ENCODE measurements around the gene CTBP1.

The CTBP1 gene

DNA sequence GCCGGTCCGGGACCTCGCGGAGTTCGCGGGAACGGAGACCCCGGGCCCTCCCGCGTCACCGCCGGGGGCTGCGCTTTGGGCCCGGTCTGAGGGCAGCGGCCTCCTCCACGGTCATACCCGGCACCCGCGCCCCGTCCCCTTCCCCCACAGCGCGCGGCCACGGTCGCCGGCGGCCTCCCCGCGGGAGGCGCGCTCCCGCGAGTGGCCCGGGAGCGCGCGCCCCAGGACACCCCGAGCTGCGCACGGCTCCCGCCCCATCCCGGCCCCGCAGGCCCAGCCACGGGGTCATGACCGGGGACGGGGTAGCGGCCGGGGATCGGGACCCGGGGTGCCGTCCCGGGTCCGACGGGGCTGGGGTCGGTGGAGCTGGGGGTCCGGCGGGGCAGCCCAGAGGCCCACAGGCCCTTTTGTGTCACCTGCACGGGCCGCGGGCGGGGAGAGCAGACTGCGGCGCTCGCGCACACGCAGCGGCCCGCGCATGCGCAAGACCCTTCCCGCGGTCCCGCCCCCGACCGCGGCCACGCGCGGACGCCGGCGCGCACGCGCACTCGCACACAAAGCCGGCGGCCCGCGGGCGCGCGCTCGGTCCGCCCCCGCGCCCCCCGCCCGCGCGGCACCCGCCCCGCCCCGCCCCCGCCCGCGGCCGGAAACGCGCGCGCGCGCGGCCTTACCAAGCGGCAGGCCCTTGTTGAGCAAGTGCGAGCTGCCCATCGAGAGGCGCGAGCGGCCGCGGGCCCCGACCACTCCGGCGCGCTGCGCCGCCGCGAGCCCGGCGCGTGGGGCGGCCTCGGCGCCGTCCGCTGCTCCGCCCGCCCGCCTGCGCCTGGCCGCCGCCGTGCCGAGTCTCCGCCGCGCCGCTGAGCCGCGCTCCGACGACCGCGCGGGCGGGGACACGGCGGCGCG lies at the start of gene CTBP1:
Gene CTBP1, minus strand, starts transcription at position 886 of the 903 bp plus-strand sequence. CDS start 7,799 bp downstream, outside the sequence.
- H3K27me3 ChIP-seq (ENCODE audit: control insufficient read depth, insufficient read depth, low read length) = no peaks in the 10 kb centered on the region
- peaks cover 6% of the 10 kb centered on the region for H3K4me1 ChIP-seq (ENCODE audit: control insufficient read depth, insufficient read depth, low read length)
- H3K4me3 ChIP-seq (ENCODE audit: low read length) = peak within 1 kb of the TSS; percentile 76
- no CpG with 5 or more reads among the region's 163 CpGs for WGBS (ENCODE audit: insufficient coverage, insufficient read length)
- H3K27ac ChIP-seq (ENCODE audit: low read length) = no peak within 1 kb of the TSS
- H3K9me3 ChIP-seq (ENCODE audit: control insufficient read depth, insufficient read depth, low read length) = 0 out of 2 replicates have a peak, but pooled peaks cover 4% of the 10 kb centered on the region
- DNase-seq (ENCODE audit: low read depth, low spot score) = no peak
- H3K36me3 ChIP-seq (ENCODE audit: control insufficient read depth, insufficient read depth, low read length) = peaks cover 7% of the 10 kb centered on the region

DNA sequence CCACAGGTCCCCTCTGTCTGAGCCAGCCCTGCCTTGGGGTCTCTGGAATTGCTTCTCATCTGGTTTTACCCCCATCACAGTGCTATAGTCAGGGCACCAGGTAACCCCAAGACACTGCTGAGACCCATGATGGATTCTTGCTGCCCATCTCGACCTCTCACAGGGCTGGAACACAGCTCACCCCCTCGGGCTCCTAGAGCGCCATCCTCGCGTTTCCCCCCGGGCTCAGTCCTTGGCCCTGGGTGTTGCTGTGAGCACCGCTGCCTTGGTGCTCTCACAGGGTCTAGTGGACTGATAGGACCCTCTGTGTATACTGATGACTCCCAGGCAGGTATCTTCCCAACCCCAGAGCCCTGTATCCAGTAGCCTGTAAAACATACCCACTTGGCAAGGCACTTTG lies 49.5 kb upstream of the CTBP1 start:
- H3K4me3 ChIP-seq (ENCODE audit: low read length) = no peak overlapping the region
- no peaks in the 10 kb centered on the region for H3K9me3 ChIP-seq (ENCODE audit: control insufficient read depth, insufficient read depth, low read length)
- no peaks in the 10 kb centered on the region for H3K27me3 ChIP-seq (ENCODE audit: control insufficient read depth, insufficient read depth, low read length)
- DNase-seq (ENCODE audit: low read depth, low spot score) = no peak
- WGBS (ENCODE audit: insufficient coverage, insufficient read length) = no CpG with 5 or more reads among the region's 7 CpGs
- H3K4me1 ChIP-seq (ENCODE audit: control insufficient read depth, insufficient read depth, low read length) = peaks cover 6% of the 10 kb centered on the region; the same call in 1 of the 2 replicates
- H3K27ac ChIP-seq (ENCODE audit: low read length) = no peak overlapping the region
- H3K36me3 ChIP-seq (ENCODE audit: control insufficient read depth, insufficient read depth, low read length) = peaks cover 6% of the 10 kb centered on the region; the same call in 1 of the 2 replicates

DNA sequence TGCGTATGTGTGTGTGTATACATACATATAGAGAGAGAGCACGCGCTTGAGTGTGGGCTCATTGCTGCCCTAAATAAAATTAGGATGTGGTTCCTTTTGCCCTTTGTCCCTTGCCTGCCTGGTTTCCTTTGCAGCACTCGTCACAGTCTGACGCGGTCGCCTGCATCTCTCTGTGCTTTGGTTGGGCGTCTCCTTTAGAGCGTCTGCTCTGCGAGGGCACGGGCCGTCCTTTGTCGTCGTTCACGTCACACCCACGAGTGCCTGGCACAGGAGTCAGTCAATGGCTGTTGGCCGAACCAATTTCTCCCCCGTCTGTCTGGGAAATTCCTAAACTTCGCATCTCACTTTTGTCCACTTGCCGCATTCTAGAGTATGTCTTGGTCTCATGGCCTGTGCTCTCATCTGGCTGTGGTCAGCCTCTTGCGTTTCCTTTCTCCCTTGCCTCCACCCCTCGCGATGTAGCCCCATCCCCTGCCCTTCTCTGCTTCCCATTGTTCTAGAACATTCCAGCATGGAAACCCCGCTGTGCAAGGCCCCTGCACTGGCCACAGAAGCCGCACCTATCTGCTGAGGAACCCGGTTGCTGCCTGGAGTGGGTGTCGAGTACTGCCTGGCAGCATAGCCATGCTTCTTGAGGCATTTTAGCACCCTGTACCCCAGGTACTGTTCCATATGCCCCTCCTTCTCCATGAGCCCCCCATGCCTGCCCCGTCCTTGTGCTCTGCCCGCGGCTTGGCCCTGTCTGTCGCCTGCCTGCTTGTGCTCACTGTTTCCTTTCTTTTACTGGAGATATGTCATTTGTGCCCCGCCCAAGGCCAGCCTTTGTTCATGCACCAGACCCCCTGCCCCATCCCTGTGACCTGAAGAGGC lies 48.8 kb upstream of the CTBP1 start:
- DNase-seq (ENCODE audit: low read depth, low spot score) = no peak
- no peaks in the 10 kb centered on the region for H3K9me3 ChIP-seq (ENCODE audit: control insufficient read depth, insufficient read depth, low read length)
- no peak overlapping the region for H3K4me3 ChIP-seq (ENCODE audit: low read length)
- H3K27ac ChIP-seq (ENCODE audit: low read length) = no peak overlapping the region
- WGBS (ENCODE audit: insufficient coverage, insufficient read length) = no CpG with 5 or more reads among the region's 32 CpGs
- peaks cover 6% of the 10 kb centered on the region; the same call in 1 of the 2 replicates for H3K4me1 ChIP-seq (ENCODE audit: control insufficient read depth, insufficient read depth, low read length)
- H3K36me3 ChIP-seq (ENCODE audit: control insufficient read depth, insufficient read depth, low read length) = peaks cover 6% of the 10 kb centered on the region; the same call in 1 of the 2 replicates
- no peaks in the 10 kb centered on the region for H3K27me3 ChIP-seq (ENCODE audit: control insufficient read depth, insufficient read depth, low read length)

- no CpG with 5 or more reads among the region's 22 CpGs for WGBS (ENCODE audit: insufficient coverage, insufficient read length)
Observed at GRCh38 chr4:1297023-1297395, 48.1 kb upstream of the CTBP1 start.

DNA sequence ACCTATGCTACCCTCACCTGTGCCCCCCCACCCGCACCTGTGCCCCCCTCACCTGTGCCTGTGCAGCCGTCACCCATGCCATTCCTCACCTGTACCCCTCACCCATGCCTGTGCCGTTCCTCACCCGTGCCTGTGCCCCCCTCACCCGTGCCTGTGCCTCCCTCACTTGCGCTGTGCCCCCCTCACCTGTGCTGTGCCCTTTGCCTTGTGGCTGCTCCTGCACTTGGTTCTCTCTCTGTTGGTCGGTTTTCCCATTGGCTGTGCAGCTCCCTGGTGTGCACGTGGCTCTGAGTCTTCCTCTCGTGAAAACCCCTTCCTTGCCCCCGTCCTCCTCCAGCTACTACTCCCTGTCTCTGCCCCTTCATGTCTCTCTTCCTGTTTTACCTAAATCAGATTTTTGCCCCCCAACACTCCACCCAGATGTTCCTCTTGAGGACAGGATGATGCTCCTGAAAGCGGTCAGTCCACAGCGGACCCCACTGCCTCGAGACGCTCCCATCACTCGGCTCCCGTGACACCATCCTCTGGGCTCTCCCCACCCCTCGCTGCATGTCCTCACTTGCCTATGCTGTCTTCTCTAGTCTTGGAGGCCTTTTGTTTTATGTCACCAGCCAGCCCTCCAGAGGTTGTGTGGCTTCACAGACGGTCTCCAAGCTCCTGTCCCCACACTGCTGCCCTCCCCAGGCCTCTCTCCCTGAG lies 47.5 kb upstream of the CTBP1 start:
- no peaks in the 10 kb centered on the region for H3K9me3 ChIP-seq (ENCODE audit: control insufficient read depth, insufficient read depth, low read length)
- DNase-seq (ENCODE audit: low read depth, low spot score) = no peak
- no peaks in the 10 kb centered on the region for H3K27me3 ChIP-seq (ENCODE audit: control insufficient read depth, insufficient read depth, low read length)
- WGBS (ENCODE audit: insufficient coverage, insufficient read length) = no CpG with 5 or more reads among the region's 18 CpGs
- H3K27ac ChIP-seq (ENCODE audit: low read length) = no peak overlapping the region
- H3K36me3 ChIP-seq (ENCODE audit: control insufficient read depth, insufficient read depth, low read length) = peaks cover 6% of the 10 kb centered on the region; the same call in 1 of the 2 replicates
- H3K4me3 ChIP-seq (ENCODE audit: low read length) = no peak overlapping the region
- peaks cover 6% of the 10 kb centered on the region; the same call in 1 of the 2 replicates for H3K4me1 ChIP-seq (ENCODE audit: control insufficient read depth, insufficient read depth, low read length)

More at GRCh38 chr4:1297023-1297395, 48.1 kb upstream of the CTBP1 start:
- H3K27ac ChIP-seq (ENCODE audit: low read length) = no peak overlapping the region
- peaks cover 6% of the 10 kb centered on the region; the same call in 1 of the 2 replicates for H3K36me3 ChIP-seq (ENCODE audit: control insufficient read depth, insufficient read depth, low read length)
- H3K4me3 ChIP-seq (ENCODE audit: low read length) = no peak overlapping the region
- no peaks in the 10 kb centered on the region for H3K27me3 ChIP-seq (ENCODE audit: control insufficient read depth, insufficient read depth, low read length)
- no peaks in the 10 kb centered on the region for H3K9me3 ChIP-seq (ENCODE audit: control insufficient read depth, insufficient read depth, low read length)
- DNase-seq (ENCODE audit: low read depth, low spot score) = no peak
- H3K4me1 ChIP-seq (ENCODE audit: control insufficient read depth, insufficient read depth, low read length) = peaks cover 6% of the 10 kb centered on the region; the same call in 1 of the 2 replicates

DNA sequence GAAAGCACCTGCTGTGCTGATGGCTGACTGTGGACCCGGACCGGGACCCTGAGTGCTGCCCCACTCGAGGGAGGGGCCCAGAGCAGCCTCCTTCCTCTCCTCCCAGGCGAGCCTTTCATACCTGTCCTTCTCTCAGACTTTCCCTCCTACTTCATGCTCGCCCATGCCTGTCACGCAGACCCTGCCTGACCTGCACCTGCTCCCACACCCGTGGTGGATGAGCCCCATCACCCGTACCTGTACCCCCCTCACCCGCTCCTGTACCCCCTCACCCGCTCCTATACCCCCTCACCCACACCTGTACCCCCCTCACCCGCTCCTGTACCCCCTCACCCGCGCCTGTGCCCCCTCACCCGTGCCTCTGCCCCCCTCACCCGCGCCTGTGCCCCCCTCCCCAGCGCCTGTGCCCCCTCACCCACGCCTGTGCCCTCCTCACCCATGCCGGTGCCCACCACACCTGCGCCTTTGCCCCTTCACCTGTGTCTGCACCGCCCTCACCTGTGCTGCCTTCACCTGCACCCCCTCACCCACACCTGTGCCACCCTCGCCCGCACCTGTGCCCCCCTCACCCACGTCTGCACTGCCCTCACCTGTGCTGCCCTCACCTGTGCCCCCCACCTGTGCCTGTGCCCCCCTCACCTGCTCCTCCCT lies 46.6 kb upstream of the CTBP1 start:
- Histone ChIP-seq H3K9me3 (ENCODE audit: control insufficient read depth, insufficient read depth, low read length) (no peaks in the 10 kb centered on the region), H3K36me3 (ENCODE audit: control insufficient read depth, insufficient read depth, low read length) (peaks cover 6% of the 10 kb centered on the region; the same call in 1 of the 2 replicates), H3K4me3 (ENCODE audit: low read length) (no peak overlapping the region), H3K4me1 (ENCODE audit: control insufficient read depth, insufficient read depth, low read length) (peaks cover 6% of the 10 kb centered on the region; the same call in 1 of the 2 replicates), H3K27ac (ENCODE audit: low read length) (no peak overlapping the region), H3K27me3 (ENCODE audit: control insufficient read depth, insufficient read depth, low read length) (no peaks in the 10 kb centered on the region)
- WGBS (ENCODE audit: insufficient coverage, insufficient read length) = no CpG with 5 or more reads among the region's 24 CpGs
- no peak for DNase-seq (ENCODE audit: low read depth, low spot score)

DNA sequence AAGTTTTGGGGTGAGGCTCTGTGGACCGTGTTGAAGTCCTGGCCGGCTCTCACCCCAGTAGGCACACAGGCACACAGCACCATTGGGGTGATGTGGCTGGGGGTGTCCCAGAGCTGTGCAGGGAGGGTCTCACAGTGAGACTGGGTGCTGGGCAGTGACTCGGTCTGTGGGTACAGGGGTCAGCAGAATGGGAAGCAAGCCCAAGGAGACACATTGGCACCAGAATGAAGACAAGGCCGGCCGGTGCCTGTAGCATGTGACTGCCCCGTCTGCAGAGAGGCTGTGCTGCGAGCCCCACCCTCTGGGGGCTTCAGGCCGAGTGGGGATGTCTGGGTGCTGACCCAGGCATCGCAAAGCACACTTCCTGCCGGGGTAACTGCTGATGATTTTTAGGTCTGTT lies 46.0 kb upstream of the CTBP1 start:
- Histone ChIP-seq H3K9me3 (ENCODE audit: control insufficient read depth, insufficient read depth, low read length) (no peaks in the 10 kb centered on the region), H3K27me3 (ENCODE audit: control insufficient read depth, insufficient read depth, low read length) (no peaks in the 10 kb centered on the region), H3K4me1 (ENCODE audit: control insufficient read depth, insufficient read depth, low read length) (peaks cover 6% of the 10 kb centered on the region; the same call in 1 of the 2 replicates), H3K4me3 (ENCODE audit: low read length) (no peak overlapping the region), H3K36me3 (ENCODE audit: control insufficient read depth, insufficient read depth, low read length) (peaks cover 2% of the 10 kb centered on the region; the same call in 1 of the 2 replicates), H3K27ac (ENCODE audit: low read length) (no peak overlapping the region)
- no CpG with 5 or more reads among the region's 10 CpGs for WGBS (ENCODE audit: insufficient coverage, insufficient read length)
- DNase-seq (ENCODE audit: low read depth, low spot score) = no peak

- H3K27ac ChIP-seq (ENCODE audit: low read length) = no peak overlapping the region
- no peak overlapping the region for H3K4me3 ChIP-seq (ENCODE audit: low read length)
- H3K27me3 ChIP-seq (ENCODE audit: control insufficient read depth, insufficient read depth, low read length) = no peaks in the 10 kb centered on the region
- no peak for DNase-seq (ENCODE audit: low read depth, low spot score)
- no CpG with 5 or more reads among the region's 14 CpGs for WGBS (ENCODE audit: insufficient coverage, insufficient read length)
- H3K36me3 ChIP-seq (ENCODE audit: control insufficient read depth, insufficient read depth, low read length) = peaks cover 2% of the 10 kb centered on the region; the same call in 1 of the 2 replicates
- H3K4me1 ChIP-seq (ENCODE audit: control insufficient read depth, insufficient read depth, low read length) = peaks cover 6% of the 10 kb centered on the region; the same call in 1 of the 2 replicates
- H3K9me3 ChIP-seq (ENCODE audit: control insufficient read depth, insufficient read depth, low read length) = no peaks in the 10 kb centered on the region
Observed at GRCh38 chr4:1294424-1294823, 45.5 kb upstream of the CTBP1 start.

- Histone ChIP-seq H3K27ac (ENCODE audit: low read length) (no peak overlapping the region), H3K4me1 (ENCODE audit: control insufficient read depth, insufficient read depth, low read length) (peaks cover 6% of the 10 kb centered on the region; the same call in 1 of the 2 replicates), H3K4me3 (ENCODE audit: low read length) (no peak overlapping the region), H3K9me3 (ENCODE audit: control insufficient read depth, insufficient read depth, low read length) (no peaks in the 10 kb centered on the region), H3K36me3 (ENCODE audit: control insufficient read depth, insufficient read depth, low read length) (peaks cover 2% of the 10 kb centered on the region; the same call in 1 of the 2 replicates), H3K27me3 (ENCODE audit: control insufficient read depth, insufficient read depth, low read length) (no peaks in the 10 kb centered on the region)
- no peak for DNase-seq (ENCODE audit: low read depth, low spot score)
- WGBS (ENCODE audit: insufficient coverage, insufficient read length) = no CpG with 5 or more reads among the region's 15 CpGs
Observed at GRCh38 chr4:1293991-1294390, 45.1 kb upstream of the CTBP1 start.
